ENCODE results near the gene XRN2.
"Not testable (repeated sequence)": the region's sequence is repeated elsewhere in the genome, so short reads cannot be mapped to it uniquely, and the experiment has no call there.

Gene XRN2

GRCh38 chr20:21344206-21344900, 41.2 kb downstream of the XRN2 start:
- DNase-seq (ENCODE audit: low read depth in 2 of 2) = no peak

- DNase-seq (ENCODE audit: low read depth in 2 of 2) = no peak
These were observed 41.8 kb downstream of the XRN2 start for GRCh38 chr20:21344961-21345360.

- no peak for DNase-seq (ENCODE audit: low read depth in 2 of 2)
These were observed 49.6 kb downstream of the XRN2 start for GRCh38 chr20:21352703-21353102.

GRCh38 chr20:21353236-21353635, 50.1 kb downstream of the XRN2 start:
- no peak for DNase-seq (ENCODE audit: low read depth in 2 of 2)

- DNase-seq (ENCODE audit: low read depth in 2 of 2) = no peak
These were observed 52.9 kb downstream of the XRN2 start for GRCh38 chr20:21355981-21356380.

GRCh38 chr20:21356386-21356785, 53.3 kb downstream of the XRN2 start:
- DNase-seq (ENCODE audit: low read depth in 2 of 2) = no peak

- no peak for DNase-seq (ENCODE audit: low read depth in 2 of 2)
These were observed 54.7 kb downstream of the XRN2 start for GRCh38 chr20:21357844-21358243.

- DNase-seq (ENCODE audit: low read depth in 2 of 2) = no peak
These were observed 55.6 kb downstream of the XRN2 start for GRCh38 chr20:21358737-21359136.

- no peak for DNase-seq (ENCODE audit: low read depth in 2 of 2)
These were observed 57.6 kb downstream of the XRN2 start for GRCh38 chr20:21360705-21361104.

GRCh38 chr20:21361266-21361665, 58.1 kb downstream of the XRN2 start:
- DNase-seq (ENCODE audit: low read depth in 2 of 2) = no peak

GRCh38 chr20:21364413-21364812, 61.3 kb downstream of the XRN2 start:
- DNase-seq (ENCODE audit: low read depth in 2 of 2) = no peak

GRCh38 chr20:21365771-21366170, 62.6 kb downstream of the XRN2 start:
- no peak for DNase-seq (ENCODE audit: low read depth in 2 of 2)

GRCh38 chr20:21366273-21366672, 63.1 kb downstream of the XRN2 start:
- DNase-seq (ENCODE audit: low read depth in 2 of 2) = not testable (repeated sequence)

GRCh38 chr20:21368791-21369190, 65.7 kb downstream of the XRN2 start:
- DNase-seq (ENCODE audit: low read depth in 2 of 2) = no peak

GRCh38 chr20:21371193-21371592, 68.1 kb downstream of the XRN2 start:
- no peak for DNase-seq (ENCODE audit: low read depth in 2 of 2)

- DNase-seq (ENCODE audit: low read depth in 2 of 2) = no peak
These were observed 68.9 kb downstream of the XRN2 start for GRCh38 chr20:21372016-21372415.

GRCh38 chr20:21373436-21373835, 70.3 kb downstream of the XRN2 start:
- no peak for DNase-seq (ENCODE audit: low read depth in 2 of 2)

GRCh38 chr20:21376626-21377025, 73.5 kb downstream of the XRN2 start:
- no peak for DNase-seq (ENCODE audit: low read depth in 2 of 2)

GRCh38 chr20:21377701-21378100, 74.6 kb downstream of the XRN2 start:
- no peak for DNase-seq (ENCODE audit: low read depth in 2 of 2)

GRCh38 chr20:21378259-21378658, 75.1 kb downstream of the XRN2 start:
- no peak for DNase-seq (ENCODE audit: low read depth in 2 of 2)

- no peak for DNase-seq (ENCODE audit: low read depth in 2 of 2)
These were observed 77.6 kb downstream of the XRN2 start for GRCh38 chr20:21380711-21381110.

GRCh38 chr20:21381619-21382018, 78.5 kb downstream of the XRN2 start:
- no peak for DNase-seq (ENCODE audit: low read depth in 2 of 2)

GRCh38 chr20:21384308-21384892, 81.3 kb downstream of the XRN2 start:
- no peak for DNase-seq (ENCODE audit: low read depth in 2 of 2)

- DNase-seq (ENCODE audit: low read depth in 2 of 2) = no peak
These were observed 83.0 kb downstream of the XRN2 start for GRCh38 chr20:21386111-21386510.

All from stimulated activated CD8-positive, alpha-beta memory T cell treated with anti-CD3 and anti-CD28 coated beads, Interleukin-2, amount 100 ng/mL, for 1 hour (primary cell).